Activated B cell treated with CpG ODN at 0.5 μM for 24 hours (primary cell): Measurements from ENCODE around the gene HDAC2. TPM values are rescaled to one million over a fixed set of nuclear protein-coding genes. Genes with fewer than 3 reads are reported as not detected.

Source experiments
- ATAC-seq: fragments of 200-7000 bp; cut with Tn5 transposase; one replicate; pipeline ENCODE4 v1.10.0; 2021; ENCODE audit warnings: low read depth, mild to moderate bottlenecking, moderate library complexity
- CTCF ChIA-PET: fragments of 350-600 bp; sonication (Branson Sonifier 250); formaldehyde crosslinking; loops from one replicate; lab custom pipeline; 2021; ENCODE audit warnings: antibody characterized with exemption; lab: Charles Lee
- POLR2A ChIA-PET: fragments of 350-600 bp; sonication (Branson Sonifier 250); formaldehyde crosslinking; loops from one replicate; lab custom pipeline; 2021; ENCODE audit warnings: antibody characterized with exemption; lab: Charles Lee
- DNase-seq: peaks from one replicate; pipeline ENCODE4 v3.0.0; 2022
- H3K27ac Mint-ChIP-seq: one replicate; pipeline ENCODE4 v1.8.0; 2020; ENCODE audit warnings: mixed read lengths
- H3K27me3 Mint-ChIP-seq: one replicate; pipeline ENCODE4 v1.8.0; 2021; ENCODE audit warnings: mixed read lengths
- H3K36me3 Mint-ChIP-seq: one replicate; pipeline ENCODE4 v1.8.0; 2021; ENCODE audit warnings: low read depth, mixed read lengths
- H3K4me1 Mint-ChIP-seq: one replicate; pipeline ENCODE4 v1.8.0; 2021; ENCODE audit warnings: mixed read lengths
- H3K4me3 Mint-ChIP-seq: one replicate; pipeline ENCODE4 v1.8.0; 2020; ENCODE audit warnings: mild to moderate bottlenecking, mixed read lengths
- H3K9me3 Mint-ChIP-seq: one replicate; pipeline ENCODE4 v1.8.0; 2020; ENCODE audit warnings: mixed read lengths
- intact Hi-C: fragments of 100-400 bp; cut with micrococcal nuclease; formaldehyde crosslinking; loops from one replicate; pipeline ENCODE4 v1.15.1; 2024
- total RNA-seq: library from RNA; stranded (reverse); gene quantifications from 2 replicates; pipeline ENCODE4 v1.2.3, GENCODE V29; 2022
- TF ChIP-seq, protein P1 (sequence below): fragments of 200-600 bp; IDR thresholded peaks from one replicate; pipeline ENCODE4 v1.8.0; 2022; ENCODE audit warnings: antibody characterized with exemption, mild to moderate bottlenecking

The HDAC2 gene
- total RNA-seq, 1 donor from 2014 or later = 68.4 TPM

DNA sequence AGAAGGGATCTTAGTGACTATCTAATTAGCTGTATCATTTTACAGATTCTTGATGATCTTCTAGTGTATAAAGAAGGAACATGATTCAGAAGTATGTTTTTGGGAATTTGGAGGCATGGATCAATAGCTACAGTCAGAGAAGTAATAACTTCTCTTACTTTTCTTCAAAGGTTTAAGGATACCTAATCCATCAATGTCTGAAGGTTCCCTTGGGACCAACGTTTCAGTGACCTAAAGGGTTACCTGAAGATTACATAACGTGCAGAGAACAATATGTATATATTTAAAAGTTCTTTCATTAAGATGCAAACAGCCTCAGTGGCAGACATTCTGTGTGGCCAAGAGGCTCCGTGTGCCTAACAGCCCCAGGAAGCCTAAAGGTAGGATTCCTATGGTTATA is 3.2 kb downstream of the HDAC2 start:
- no peaks in the 10 kb centered on the region for H3K27me3 Mint-ChIP-seq
- DNase-seq = no peak
- TF ChIP-seq, protein P1, sequence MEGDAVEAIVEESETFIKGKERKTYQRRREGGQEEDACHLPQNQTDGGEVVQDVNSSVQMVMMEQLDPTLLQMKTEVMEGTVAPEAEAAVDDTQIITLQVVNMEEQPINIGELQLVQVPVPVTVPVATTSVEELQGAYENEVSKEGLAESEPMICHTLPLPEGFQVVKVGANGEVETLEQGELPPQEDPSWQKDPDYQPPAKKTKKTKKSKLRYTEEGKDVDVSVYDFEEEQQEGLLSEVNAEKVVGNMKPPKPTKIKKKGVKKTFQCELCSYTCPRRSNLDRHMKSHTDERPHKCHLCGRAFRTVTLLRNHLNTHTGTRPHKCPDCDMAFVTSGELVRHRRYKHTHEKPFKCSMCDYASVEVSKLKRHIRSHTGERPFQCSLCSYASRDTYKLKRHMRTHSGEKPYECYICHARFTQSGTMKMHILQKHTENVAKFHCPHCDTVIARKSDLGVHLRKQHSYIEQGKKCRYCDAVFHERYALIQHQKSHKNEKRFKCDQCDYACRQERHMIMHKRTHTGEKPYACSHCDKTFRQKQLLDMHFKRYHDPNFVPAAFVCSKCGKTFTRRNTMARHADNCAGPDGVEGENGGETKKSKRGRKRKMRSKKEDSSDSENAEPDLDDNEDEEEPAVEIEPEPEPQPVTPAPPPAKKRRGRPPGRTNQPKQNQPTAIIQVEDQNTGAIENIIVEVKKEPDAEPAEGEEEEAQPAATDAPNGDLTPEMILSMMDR = no peak

DNA sequence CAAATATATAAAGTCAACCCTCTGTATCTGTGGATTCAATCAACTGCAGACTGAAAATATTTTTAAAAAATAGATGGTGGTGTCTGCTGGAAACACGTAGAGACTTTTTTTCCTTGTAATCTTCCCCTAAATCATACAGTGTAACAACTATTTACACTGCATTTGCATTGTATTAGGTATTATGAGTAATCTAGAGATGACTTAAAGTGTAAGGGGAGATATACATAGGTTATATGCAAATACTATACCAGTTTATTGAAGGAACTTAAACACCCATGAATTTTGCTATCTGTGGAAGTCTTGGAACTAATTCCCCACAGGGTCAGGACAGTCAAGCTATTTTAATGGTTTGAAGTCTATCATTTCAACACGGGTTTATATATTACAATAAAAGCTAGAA is 10.2 kb downstream of the HDAC2 start:
- Mint-ChIP-seq H3K4me3 (no peak overlapping the region), H3K36me3 (peaks cover 27% of the 10 kb centered on the region), H3K27ac (no peak overlapping the region), H3K4me1 (peaks cover 32% of the 10 kb centered on the region), H3K27me3 (no peaks in the 10 kb centered on the region), H3K9me3 (no peaks in the 10 kb centered on the region)
- intact Hi-C loops = no loop called here
- ChIA-PET CTCF (no interaction called here), POLR2A (interaction anchor here (1.5 kb wide), 1 partner anchor 10 kb away, joined by 4 read pairs; the partner anchor contains the start of gene HDAC2)
- ATAC-seq (no peak), DNase-seq (no peak)
- TF ChIP-seq, protein P1 = no peak

More for the DNA sequence above, 3.2 kb downstream of the HDAC2 start:
- intact Hi-C loops = no loop called here
- peaks cover 10% of the 10 kb centered on the region for H3K36me3 Mint-ChIP-seq
- H3K4me3 Mint-ChIP-seq = no peak overlapping the region
- H3K27ac Mint-ChIP-seq = no peak overlapping the region
- H3K9me3 Mint-ChIP-seq = no peaks in the 10 kb centered on the region
- ChIA-PET CTCF (interaction anchor here (1.3 to 1.6 kb wide), 2 partner anchors 13 to 89 kb away, joined by 3 to 6 read pairs; no protein-coding TSS in a partner anchor), POLR2A (no interaction called here)
- peaks cover 54% of the 10 kb centered on the region for H3K4me1 Mint-ChIP-seq
- no peak for ATAC-seq

DNA sequence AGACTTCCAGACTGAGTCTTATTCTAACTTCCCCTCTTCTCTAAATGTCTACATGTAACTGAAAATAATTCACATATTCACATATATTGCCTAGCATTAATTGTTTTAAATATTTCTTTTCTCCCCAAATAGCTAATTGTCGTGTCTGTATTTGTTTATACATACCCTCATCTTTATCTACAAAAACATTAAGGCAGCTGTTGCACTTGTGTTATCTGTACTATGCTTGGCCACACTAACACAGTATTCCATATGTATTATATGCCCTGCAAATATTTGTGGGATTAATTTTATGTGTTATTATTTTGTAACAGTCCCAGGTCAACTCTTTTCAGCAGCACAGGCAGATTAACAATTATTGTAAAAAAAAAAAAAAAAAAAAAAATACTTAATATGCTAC is 11.7 kb downstream of the HDAC2 start:
- no peaks in the 10 kb centered on the region for H3K9me3 Mint-ChIP-seq
- POLR2A ChIA-PET = no interaction called here
- DNase-seq (no peak), ATAC-seq (no peak)
- TF ChIP-seq, protein P1 = no peak
- intact Hi-C loops = no loop called here
- no peak overlapping the region for H3K4me3 Mint-ChIP-seq
- CTCF ChIA-PET = no interaction called here
- H3K27me3 Mint-ChIP-seq = no peaks in the 10 kb centered on the region
- H3K36me3 Mint-ChIP-seq = peaks cover 40% of the 10 kb centered on the region
- H3K27ac Mint-ChIP-seq = no peak overlapping the region
- H3K4me1 Mint-ChIP-seq = peaks cover 22% of the 10 kb centered on the region

DNA sequence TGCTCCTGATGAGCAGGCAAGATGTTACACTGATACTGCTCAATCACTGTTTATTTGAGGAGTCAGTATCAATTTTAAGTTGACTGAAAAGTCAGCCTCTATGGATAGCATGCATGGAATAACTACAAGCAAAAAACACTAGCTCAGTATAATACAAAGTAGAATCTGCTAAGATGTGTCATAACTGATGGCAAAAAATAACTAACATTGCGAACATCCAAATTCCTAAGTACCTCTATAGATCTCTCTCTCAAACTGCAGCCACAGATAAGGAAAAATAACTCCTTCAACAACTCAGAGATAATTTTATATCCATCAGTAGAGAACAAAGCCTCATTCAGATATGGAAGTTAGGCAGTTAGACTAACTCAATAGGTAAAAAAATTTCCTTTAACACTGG is 16.3 kb downstream of the HDAC2 start:
- POLR2A ChIA-PET = no interaction called here
- intact Hi-C loops = no loop called here
- no peak overlapping the region for H3K27ac Mint-ChIP-seq

DNA sequence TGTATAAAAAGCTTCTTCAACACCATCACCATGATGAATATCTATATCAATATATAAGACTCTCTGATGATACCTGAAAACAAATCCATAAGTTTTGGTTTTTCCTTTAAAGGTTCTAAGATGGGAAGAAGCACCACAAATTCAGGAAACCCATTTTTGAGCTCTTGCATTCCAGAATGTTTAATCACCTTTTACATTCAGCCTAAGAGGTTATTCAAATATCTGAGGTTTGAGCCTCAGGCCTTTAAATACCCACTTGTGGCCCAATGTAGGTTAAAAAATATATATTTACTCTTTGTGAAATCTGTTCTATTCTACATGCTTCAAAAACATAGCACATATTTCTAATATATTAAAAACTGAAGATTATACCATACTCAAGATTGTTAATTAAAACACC is 17.6 kb downstream of the HDAC2 start:
- Mint-ChIP-seq H3K4me1 (no peaks in the 10 kb centered on the region), H3K9me3 (no peaks in the 10 kb centered on the region), H3K27me3 (no peaks in the 10 kb centered on the region), H3K36me3 (peaks cover 73% of the 10 kb centered on the region), H3K4me3 (no peak overlapping the region), H3K27ac (no peak overlapping the region)
- ChIA-PET CTCF (interaction anchor here (1.1 kb wide), 1 partner anchor 16 kb away, joined by 4 read pairs; no protein-coding TSS in a partner anchor), POLR2A (no interaction called here)
- intact Hi-C loops = no loop called here
- no peak for DNase-seq
- TF ChIP-seq, protein P1 = no peak
- ATAC-seq = no peak

More for the DNA sequence above, 16.3 kb downstream of the HDAC2 start:
- no peak overlapping the region for H3K4me3 Mint-ChIP-seq
- H3K4me1 Mint-ChIP-seq = no peaks in the 10 kb centered on the region
- TF ChIP-seq, protein P1 = no peak
- CTCF ChIA-PET = no interaction called here
- H3K36me3 Mint-ChIP-seq = peaks cover 68% of the 10 kb centered on the region
- no peak for ATAC-seq
- no peaks in the 10 kb centered on the region for H3K9me3 Mint-ChIP-seq
- no peak for DNase-seq
- H3K27me3 Mint-ChIP-seq = no peaks in the 10 kb centered on the region
